GOT3 (cell line): ENCODE results near the gene UQCRC1.

ENCODE experiments used
- DNase-seq: peaks from one replicate; lab custom pipeline; 2025; ENCODE audit warnings: mixed read lengths; lab: John Stamatoyannopoulos, UW

UQCRC1 gene

DNA sequence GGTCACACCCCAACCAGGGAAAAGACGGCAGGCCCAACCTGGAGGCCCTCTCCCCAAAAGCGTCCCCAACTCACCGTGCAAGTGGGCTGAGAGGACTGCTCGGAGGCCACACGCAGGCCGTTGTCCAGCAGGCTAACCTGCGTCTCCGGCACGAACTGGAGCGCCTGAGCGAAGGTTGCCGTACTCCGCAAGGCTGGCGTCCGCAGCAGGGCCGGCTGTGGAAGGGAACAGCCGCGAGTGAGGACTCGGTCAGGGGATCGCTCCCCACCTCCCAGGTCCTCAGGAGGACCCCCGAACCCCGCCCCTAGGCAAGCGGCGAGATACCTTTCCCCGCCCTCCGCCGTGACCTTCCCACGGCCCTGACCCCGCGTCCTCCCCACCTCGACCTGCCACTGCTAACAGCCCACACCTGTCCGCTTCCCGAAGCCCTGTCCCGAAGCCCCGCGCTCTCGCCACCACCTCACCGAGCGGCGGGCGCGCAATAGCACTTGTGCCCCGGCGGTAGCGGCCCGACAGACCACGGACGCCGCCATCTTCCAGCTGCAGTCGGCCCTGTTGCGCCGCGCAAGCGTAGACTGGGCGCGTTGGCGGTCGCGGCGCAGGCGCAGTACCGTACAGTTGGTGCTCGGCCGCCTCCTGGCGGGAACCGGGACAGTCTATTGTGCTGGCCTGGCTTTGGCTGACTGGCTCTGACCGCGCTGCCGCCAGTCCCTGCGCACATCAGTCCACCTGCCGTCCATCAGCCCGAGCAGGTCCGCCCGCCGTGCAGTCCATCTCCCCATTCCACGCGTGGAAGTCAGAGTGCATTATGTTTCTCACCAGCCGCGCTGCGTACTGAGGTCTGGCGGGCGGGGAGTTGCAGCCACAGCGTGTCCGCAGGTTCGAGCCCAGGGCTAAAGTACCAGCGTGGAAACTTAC, at the start of gene UQCRC1:
TSS of gene UQCRC1 (minus strand) at position 559 of the 918 bp plus-strand sequence. CDS start at position 533, 26 bp downstream.
- peak; percentile 83 for DNase-seq

DNA sequence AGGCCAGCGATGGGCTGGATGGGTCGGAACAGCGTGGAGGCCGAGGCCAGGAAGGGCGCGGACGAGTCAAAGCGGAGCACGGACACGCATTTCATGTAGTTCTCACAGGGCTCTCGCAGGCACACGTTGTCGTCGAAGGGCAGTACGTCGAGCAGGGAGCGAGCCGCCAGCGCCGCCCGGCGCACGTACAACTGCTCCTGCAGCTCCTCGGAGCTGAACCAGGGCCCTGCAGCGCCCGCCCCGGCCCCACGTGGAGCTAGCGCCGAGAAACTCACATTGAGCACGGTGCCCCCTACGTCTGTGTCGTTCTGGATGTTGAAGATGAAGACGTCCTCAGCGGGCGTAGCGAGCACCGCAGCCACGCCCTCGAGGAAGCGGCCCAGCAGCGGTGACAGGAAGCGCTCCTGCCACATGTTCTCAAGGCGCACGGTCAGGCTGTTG, 47.4 kb upstream of the UQCRC1 start:
- no peak for DNase-seq

DNA sequence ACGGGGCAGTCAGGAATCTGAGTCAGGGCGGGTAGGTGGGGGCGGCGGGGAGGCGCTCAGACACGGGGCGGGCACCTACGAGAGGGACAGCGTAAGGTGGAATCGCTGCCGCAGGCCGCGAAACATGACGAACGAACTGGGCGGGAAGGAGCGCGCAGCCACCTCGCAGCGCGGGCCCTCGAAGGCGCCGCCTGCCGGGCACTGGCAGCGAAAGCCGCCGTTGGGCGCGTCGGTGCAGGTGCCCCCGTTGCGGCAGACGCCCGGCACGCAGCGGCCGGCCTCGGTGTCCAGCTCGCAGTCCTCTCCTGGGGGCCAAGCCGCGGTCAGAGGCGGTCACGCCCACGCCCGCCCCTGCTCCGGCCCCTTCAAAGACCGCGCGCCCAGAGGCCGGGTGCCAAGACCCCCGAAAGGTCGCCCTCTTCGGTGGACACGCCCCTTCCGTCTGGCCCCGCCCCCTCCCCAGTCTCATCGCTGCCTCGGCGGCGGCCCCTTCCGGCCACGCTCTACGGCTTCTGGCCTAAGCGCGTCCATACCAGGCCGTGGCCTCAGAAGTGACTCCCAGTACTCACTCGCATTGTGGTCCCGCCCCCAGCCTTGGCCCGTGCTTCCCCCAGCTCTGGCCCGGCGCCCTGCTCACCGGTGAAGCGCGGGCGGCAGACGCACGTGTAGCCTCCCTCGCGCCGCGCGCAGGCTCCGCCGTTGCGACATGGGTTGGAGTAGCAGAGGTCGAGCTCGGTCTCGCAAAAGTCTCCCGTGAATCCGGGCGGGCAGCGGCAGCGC, 46.8 kb upstream of the UQCRC1 start:
- peak; percentile 58 for DNase-seq

DNA sequence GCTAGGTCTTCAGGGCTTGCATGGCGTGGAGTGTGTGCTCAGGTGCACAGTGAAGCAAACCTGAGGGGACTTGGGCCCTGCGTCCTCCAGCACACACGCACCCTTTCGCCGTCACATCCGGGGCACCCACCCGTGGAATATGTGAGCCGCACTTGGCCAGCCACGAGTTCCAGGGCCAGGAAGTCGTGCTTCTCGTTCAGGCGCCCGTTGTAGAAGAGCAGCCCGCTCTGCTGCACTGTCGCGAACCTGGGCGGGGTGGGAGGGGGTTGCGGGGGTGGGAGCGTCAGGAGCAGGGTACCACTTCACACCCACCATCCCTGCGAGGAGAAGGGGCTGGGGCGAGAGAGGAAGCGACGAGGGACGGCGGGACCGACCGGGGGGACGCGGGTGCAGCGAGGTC, 46.2 kb upstream of the UQCRC1 start:
- no peak for DNase-seq

DNA sequence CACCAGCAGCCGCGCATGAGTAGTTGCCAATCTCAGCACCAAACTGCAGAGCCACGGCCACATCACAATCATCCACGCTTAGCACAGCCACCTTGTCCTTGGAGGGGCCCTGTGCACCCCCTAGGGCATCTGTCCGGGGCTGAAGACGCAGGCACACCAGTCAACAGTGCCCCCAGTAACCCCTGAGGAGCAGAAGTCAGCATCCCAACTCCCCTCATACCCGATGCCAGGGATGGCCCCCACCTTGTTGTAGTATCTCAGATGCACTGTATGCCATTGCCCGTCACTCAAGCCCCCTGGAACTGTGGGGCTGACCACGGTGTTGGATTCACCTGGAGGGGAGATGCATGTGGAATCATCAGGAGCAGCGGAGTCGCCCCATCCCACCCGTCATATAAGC, 45.6 kb upstream of the UQCRC1 start:
- no peak for DNase-seq

DNA sequence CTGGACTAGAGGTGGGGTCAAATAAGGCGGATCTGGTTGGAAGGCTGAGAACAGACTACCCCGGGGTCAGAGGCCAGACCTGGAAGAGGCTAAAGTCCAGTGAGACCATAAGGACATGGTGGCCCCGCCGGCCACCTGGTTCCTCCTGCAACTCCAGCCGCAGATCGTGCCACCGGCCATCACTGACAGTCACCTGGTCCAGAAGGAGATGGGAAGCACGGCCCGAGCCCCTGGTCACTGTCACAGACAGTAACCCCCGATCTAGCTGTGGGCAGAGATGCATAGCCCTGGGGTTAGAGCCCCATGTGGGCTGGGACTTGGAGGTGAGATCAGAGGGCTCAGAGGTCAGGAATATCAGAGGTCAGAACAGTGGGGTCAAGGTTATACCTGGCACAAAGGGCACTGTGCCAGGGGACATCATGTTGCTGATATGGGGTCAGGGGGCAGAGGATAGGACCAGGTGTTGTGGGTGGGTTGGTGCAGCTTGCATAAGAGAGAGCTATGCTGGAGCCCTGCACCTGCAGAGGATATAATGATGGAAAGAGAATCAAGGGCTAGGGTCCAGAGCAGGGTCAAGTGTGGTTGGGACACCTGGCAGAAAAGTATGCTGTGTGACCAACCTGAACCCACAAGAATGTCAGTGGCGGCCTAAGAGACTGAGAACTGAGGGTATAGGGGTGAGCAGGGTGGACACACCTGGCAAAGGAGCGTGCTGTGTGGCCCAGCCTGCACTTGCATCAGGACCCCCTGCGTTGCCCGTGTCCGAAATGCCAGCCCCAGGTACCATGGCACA, 43.7 kb upstream of the UQCRC1 start:
- no peak for DNase-seq

DNA sequence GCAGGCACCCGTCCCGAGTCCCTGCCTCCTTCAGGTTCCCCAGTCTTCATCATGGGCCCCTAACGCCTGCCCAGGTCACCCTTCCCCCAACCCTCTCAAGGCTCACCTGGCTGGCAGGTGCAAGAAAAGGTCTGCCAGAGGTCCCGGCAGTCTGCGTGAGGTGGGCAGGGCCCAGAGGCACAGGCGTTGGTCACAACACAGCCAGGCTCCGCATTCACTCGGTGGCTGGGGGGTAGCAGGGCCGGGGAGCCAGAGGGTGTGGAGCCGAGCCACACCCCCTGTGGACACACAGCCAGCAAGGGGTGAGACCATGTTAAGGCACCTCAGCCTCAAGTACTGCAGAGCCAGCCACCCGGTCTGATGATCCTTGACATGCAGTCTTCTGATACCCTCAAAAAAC, 42.3 kb upstream of the UQCRC1 start:
- no peak for DNase-seq

DNA sequence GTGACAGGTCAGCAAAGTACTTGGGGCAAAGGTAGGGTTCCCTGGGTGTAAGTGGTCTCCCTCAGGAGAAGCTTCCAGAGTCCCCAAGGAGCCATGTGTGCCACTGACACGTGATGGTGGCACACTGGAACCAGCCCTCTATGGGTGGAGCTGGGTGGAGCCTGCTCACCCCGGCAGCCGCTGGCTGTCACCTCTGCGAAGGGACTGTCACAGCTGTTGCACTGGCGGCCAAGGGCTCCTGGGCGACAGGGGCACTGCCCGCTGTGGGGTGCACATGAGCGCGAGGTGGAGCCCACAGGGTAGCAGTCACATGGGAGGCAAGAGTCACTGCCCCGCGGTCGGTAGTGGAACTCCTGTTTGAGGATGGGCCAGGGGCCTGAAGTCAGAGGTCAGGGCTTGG, 41.3 kb upstream of the UQCRC1 start:
- DNase-seq: no peak

DNA sequence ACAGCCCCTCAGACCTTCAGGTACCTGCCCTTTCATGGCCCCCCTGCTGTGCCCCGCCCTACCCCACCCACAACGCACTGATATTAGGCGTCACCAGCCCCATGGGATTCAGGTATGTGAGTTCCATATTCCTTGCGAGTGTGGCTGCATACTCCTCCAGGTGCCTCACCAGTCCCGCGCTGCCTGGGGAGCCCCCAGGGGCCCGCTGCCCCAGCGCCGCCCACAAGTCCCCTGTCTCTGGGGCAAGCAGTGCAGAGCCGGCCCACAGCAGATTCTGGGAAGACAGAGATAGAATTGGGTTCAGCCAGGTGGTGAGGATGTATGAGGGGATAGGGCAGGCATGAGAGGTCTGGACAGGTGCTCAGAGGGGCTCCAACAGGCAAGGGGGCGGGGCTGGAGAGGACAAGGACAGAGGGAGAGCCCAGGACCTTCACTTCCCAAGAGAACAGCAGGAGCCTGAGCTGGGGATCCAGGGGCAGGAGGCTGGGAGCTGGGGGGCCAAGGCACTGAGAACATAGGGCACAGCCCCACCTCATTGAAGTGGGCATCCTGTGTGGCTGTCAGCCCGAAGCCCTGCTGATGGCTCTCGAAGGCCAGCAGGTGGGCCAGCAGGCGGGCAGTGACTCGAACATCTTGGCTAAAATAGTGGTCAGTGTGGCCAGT, 38.9 kb upstream of the UQCRC1 start:
- no peak for DNase-seq

DNA sequence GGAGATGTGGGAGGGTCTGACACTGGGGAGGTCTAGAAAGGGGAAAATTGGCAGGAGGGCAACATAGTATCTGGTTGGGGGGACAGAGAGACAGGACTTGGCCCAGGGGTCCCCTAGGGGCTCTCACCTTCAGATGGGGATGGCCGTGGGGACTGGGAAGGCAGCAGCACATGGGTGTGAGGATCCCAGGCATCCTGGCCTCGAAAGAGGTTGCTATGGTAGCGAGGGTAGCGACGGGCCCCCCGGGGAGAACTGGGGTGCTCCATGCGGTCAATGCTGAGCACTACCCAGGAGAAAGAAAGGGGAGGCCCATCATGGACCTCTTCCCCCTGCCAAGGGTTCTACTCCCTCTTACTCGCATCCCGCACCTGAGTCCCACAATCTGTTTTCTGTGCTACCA, 38.3 kb upstream of the UQCRC1 start:
- no peak for DNase-seq

DNA sequence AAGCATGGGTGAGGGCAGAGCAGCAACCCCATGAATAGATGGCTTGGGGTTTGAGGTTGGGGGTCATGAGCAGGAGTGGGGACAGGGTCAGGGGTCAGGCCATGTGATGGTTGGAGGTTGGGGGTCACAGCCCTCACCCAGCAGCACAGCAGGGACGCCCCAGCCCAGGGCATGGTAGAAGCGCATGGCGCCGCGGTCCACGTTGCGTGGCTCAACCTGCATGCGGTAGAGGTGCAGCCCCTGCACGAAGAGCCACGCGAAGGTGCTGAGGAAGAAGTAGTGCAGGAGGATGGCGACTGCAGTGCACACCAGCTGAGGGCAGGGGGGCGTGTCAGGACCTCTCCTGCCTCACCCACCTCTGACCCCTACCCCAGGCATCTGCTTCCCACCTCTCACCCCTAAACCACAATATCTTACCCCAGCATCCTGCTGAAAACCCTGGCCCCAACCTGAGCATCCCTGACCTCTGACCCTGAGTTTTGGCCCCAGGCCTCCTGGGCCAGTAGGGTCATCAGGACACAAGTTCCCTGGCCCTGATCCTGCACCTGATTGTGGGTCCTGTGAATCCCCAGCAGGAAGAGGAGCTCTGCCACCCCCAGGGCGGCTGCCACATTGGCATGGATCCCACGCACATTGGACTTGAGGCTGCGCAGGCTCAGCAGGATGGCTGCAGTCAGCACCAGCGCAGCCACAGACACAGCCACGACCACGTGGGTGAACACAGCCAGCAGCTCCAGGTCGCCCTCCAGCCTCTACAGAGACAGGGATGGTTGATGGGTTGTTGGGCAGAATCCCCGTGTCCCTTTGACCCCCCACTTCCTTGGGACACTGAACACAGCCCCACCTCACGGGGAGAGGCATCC, 35.7 kb upstream of the UQCRC1 start:
- no peak for DNase-seq

DNA sequence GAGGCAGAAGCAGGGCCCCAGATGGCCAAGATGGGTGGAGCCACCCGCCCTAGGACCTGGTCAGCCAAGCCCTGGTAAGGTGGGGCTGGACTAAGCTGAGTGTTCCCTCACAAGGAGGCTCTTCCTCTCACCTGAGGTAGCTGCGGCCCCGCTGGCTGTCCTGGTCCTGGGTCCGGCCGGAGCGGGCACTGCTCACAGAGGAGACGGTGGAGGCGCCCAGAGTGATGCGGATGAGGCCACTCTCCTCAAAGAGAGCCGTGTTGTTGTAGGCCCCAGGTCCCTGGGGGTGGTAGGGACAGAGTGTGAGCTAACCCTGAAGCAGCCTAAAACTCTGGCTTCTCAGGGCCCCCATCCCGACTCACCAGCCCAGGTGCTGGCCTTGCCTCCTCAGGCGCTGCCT, 33.2 kb upstream of the UQCRC1 start:
- no peak for DNase-seq

DNA sequence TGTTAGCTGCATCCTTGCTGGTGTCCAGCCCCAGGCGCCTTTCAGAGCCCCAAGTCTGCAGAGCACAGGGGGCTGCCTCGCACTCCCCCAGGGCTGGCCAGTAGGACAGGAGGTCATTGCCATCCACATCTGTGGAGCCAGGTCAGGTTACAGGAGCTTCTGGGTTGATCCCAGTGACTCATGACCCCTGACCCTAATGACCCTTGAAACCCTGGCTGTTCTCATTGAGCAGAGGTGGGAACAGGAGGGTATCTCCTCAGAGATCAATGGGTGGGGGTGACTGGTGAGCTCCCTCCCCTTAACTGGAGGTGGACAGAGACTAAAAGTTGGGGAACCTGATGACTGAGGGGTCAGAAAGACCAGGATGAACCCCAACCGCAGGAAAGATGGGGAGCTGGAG, 31.9 kb upstream of the UQCRC1 start:
- no peak for DNase-seq

DNA sequence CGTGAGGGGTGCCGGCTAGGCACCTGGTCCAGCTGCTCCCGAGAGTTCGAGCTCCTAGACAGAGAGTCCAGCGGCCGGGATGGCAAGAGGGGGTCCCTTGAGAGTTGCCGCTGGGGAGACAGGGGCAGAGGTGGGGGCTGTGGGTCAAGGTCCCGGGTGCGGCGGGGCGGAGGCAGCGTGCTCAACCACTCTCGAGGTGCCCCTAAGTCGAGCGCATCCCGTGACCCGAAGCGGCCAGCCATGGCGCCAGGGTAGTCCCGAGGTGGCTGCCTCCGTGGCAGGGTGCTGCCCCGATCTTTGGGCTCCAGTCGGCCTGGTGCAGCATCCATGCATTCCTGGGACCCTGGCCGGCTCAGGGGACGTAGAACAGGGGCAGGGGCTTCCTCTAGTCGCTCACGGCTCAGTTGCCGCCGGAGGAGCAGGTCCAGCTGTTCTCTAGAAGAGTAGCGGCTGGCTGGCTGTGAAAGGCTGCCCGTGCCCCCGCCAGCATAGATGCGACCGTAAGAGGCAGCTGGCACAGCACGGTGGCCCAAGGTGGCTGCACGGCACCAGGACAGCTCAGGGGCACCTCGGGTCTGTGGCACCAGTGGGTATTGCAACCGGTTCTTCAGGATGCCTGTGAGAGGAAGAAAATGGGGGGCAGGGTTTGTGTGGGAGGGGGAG, 30.6 kb upstream of the UQCRC1 start:
- no peak for DNase-seq

DNA sequence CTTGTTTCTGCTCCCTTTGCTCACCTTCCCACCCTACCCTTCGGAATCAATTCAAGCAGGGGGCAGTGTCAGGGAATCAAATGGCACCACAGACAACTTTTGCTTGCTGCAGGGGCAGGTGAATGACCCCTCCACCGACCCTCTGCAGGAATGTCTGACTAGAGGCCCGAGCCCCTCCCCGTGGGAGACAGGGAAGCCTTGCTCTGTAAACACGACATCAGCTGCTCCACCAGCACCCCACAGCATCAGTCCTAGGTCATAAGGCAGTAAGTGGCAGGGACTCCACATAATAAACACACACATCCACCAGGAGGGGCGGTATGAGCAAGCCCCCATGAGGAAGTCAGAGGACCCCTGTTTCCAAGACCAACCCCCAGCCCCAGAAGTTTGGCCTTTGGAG, 27.9 kb upstream of the UQCRC1 start:
- DNase-seq: no peak

DNA sequence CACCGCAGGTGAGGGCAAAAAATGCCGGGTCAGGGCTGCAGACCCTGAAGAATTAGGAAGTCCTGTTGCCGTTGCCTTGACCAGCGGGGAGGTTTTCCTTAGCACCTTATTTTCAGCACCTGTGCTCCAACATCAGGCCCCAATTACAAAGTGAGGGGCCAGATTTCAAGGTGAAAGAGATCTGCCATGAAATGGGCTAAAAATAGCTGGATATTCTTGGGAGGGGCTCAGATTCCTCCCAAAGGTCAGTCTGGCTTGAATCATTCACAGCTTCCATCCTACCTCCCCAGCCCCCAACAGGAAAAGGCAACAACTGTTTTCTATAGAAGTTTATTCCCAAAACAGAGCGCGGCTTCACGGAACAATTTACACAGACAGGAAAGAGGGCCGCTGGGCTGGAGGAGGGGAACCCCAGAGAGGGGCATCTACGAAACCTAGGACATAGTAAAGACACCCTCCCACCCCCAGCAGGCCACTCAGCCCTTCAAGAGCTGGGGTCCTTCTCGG, 26.8 kb upstream of the UQCRC1 start:
- no peak for DNase-seq

DNA sequence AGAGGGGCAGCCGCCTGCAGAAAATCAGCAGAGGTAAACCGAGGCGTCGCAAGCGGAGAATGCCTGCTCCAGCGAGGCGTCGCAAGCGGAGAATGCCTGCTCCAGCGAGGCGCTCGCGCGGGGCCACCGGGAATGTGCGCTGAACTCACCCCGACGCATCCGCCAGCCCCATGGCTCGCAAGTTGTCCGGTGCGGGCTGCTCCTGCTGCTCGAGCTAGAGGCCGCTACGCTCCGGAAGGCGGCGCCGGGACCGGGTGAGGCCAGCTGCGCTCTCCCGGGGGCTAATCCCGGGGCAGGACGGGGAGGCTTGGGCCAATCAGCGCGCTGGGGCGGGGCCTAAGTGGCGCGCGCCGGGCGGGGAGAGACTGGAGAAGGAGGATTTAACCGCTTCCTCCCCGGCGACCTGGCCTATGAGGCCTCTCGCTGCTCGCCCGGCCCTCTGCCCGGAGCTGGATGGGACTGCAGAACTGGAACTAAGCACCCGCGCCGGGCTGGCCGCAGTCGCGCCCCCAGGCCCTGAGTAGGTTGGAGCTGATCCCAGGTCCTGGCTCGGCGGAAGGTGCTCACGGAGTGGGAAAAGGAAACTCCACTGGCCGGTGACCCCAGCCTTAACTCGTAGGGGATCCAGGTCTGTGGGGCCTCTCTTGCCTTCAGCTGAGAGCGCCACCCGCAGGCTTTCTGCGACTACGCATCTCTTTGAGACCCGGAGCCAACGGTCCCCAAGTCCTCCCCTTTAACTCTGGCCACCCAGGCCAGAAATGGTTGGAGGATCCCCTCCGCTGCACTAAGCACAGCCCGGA, 26.0 kb upstream of the UQCRC1 start, which contains the start of gene SLC26A6:
TSS of gene SLC26A6 (minus strand) at position 240 of the 800 bp plus-strand sequence. CDS start at position 172, 68 bp downstream.
- DNase-seq: peak; percentile 89

DNA sequence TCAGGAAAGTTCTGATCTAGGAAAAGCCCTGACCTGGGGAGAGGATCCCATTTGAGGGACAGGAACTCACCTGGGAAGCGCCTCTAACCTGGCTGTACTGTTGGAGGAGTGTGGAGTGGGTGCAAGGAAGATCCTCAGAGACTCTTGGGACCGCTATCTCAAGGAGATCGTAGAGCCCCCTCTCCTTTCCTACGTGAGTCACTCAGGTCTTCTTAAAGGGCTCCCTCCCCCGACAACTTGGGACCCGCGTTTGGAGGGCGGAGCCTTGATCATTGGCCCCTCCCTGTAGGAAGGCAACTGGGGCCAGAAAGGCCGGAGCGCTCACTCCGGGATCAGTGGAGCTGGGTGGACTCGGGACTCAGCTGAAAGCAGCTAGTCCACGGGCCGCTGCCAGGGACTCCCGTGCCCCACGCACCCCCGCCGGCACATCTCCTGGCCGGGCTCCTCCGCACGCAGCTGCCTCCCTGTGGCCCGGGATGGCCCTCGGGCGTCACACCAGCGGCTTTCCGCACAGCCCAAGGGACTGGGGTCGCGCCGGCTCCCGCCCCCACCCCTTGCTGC, 25.3 kb upstream of the UQCRC1 start:
- DNase-seq: no peak

DNA sequence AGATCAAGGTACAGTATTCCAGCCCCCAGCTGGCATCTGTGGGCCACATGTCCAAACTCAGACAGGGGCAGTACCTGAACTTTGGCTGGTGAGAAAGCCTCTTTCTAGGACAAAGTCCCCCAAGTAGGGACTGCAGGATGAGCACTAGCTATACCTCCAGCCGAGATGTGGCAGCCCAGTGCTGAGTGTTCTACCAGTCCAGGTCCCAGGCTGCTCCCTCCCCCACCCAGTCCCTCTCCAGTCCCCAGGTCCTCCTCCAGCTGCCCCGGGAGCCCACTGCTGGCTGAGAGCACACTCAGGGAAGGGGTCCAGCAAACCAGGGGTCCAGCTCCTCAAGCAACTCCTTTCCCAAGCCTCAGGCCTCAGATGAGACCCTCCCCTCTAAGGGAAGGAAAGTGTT, 24.3 kb upstream of the UQCRC1 start:
- no peak for DNase-seq
